GM21619 (cell line): Measurements from ENCODE around the gene OR56A1.
"Not testable (repeated sequence)": the region's sequence is repeated elsewhere in the genome, so short reads cannot be mapped to it uniquely, and the experiment has no call there.

Experiments
- ATAC-seq: cut with Tn5 transposase; IDR thresholded peaks from one replicate; pipeline ENCODE4 v1.9.1; 2021; ENCODE audit not compliant: unreplicated experiment

Gene OR56A1, protein sequence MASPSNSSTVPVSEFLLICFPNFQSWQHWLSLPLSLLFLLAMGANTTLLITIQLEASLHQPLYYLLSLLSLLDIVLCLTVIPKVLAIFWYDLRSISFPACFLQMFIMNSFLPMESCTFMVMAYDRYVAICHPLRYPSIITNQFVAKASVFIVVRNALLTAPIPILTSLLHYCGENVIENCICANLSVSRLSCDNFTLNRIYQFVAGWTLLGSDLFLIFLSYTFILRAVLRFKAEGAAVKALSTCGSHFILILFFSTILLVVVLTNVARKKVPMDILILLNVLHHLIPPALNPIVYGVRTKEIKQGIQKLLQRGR

DNA sequence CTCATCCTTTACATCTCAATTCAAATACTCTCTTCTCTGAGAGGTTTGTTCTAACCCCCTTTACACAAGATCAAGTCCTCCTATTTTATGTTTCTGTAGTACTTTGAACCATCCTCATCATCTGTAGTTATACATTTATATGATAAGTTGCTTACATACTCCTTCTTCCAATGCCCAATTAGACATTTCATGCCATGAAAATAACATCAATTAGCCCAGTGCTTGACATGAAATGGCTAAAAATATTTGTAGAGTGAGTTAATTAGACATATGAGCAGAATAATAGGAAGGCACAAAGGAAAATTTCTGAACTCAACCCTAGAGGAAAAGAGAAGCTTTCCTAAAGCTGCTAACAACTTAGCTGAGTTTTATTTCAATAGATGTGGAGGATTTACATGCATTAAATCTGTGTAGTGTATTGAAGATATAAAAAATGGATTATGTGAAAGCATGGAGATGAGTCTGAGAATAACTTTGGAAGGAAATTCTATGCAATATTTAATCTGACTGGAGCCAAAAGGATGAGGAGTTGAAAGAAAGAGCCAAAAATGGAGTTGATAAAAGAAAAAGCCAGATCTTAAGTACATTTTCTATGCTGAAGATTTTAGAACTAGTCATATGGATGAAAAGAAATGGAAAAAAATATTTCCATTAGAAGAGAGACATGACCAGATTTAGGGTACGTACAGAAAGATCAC lies at the start of gene OR56A1:
Gene OR56A1 (minus strand): TSS at position 51 of the 698 bp plus-strand sequence. CDS start 3,066 bp downstream, outside the sequence.
- no peak for ATAC-seq

DNA sequence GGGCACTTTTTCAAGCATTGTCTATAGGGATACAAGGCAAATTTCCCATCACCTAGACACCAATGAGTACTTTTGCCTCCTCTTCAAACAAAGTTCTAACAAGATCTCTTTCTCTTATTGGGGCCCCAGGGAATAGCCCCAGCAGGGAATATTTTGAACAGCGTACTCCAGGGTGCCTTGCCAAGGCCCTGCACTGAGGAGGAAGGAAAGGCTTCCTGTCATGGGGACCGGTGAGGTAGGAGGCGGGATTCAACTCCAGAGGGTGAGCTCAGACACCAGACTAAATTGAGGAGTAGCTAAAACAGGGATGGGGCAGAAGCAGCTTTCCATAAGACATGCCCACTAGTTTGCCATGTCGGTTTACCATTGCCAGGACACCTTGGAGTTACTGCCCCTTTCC lies 48.9 kb upstream of the OR56A1 start:
- ATAC-seq = no peak

DNA sequence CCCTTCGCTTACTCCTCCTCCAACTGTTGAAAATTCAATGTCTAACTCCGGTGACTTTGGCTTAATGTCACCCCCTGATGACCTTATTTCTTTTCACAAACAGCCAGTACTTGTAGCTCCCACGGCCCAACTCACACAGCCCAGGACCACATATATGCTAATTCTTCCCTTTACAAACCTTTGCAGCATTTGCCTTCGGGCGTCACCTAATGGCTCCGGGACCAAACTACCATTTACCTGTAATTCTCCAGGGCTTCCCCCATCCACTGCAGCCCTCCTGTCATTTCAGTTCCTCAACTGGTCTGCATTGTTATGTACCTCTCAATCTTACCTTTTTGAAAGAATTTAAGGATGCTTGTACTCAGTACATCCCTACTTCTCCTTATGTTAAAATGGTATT lies 47.2 kb upstream of the OR56A1 start:
- ATAC-seq = no peak

DNA sequence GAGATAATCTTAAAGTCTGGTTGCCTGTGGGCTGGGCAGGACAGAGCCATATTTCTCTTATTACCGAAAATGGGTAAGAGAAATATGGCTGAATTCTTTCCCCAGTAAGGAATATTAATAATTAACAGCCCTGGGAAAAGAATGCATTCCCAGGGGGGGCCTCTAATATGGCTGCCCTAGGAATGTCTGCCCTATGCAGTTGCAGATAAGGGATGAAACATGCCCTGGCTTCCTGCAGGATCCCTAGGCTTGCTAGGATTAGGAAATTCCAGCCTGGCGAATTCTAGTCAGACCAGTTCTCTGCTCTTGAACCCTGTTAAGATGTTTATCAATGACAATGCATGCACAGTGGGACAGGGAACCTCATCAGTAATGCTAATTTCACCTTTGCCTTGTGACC lies 45.9 kb upstream of the OR56A1 start:
- ATAC-seq = not testable (repeated sequence)

DNA sequence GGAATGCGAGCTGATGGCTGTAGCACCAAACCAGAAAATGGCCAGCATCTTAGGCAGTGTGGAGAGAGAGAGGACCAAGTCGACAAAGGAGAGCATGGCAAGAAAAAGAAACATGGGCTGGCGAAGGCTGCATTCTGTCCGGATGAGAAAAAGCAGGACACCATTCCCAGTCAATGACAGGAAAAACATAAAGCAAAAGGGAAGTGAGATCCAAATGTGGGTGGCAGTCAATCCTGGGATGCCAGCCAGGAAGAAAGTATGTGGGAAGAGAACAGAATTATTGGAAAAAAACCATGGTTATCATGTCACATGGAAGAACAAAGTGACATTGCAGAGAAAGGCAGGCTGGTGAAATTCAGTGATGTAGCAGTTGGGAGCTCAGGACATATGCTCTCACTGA lies 36.9 kb upstream of the OR56A1 start:
- ATAC-seq = no peak

DNA sequence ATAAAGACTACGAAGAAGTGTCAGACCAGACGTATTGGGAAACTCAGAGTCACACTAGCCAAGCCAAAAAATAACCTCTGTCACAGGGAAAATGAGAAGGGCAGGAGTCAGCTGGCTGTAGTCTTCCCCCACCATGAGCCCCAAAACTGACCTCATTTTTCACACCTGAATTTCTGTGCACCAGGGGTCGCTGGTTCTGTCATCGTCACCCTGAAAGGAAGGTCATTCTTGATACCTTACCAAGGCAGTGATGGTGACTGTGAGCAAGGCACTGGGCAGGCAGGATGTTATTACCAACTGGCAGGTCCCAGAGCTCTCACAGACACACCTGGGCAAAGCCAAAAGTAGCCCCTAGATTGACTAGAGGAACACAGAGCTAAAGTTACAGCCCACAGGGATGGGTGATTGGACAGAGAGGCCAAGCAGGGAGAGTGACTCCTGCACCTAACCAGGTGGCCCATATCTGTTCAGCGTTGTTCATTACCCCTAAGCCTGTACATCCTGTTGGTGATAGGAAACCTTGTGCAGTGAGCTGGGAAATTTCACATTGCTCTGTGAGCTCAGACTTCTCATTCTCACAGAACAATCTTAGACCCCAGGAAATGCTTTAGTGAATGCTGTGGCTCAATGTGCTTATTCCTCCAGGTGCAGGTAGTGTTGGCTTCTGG lies 32.3 kb upstream of the OR56A1 start:
- peak; percentile 46 for ATAC-seq

DNA sequence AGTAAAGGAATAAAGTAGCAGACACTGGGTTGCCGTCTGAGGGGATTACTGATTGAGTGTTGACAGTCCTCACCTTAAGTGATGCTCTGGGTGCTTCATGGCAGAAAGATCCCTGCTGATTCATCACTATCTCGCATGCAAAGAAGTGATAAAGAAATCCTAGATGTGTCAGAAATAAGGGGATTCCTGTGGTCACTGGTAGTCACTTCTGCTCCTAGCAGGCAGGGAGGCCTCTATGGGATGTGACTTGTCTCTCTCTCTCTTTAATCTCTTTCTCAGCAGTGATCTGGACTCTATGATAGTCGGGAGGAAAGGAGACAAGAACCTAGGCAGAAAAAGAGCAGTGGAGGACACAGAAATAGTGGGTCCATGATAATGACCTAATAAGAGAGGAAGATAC lies 30.9 kb upstream of the OR56A1 start:
- ATAC-seq = no peak

DNA sequence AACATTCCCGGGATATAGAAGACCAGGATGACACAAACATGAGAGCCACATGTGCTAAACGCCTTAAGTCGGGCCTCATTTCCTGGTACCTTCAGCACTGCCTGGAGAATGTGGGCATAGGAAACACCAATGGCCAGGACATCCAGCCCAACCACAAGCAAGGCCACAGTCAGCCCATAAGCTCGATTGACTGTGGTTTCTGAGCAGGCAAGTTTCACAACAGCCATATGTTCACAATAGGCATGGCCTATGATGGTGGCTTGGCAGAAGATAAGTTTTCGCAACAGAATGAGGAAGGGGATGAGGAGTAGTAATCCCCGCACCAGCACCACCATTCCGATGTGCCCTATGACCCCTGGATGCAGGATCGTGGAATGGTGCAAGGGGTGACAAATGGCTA lies 26.9 kb upstream of the OR56A1 start:
- ATAC-seq = no peak

DNA sequence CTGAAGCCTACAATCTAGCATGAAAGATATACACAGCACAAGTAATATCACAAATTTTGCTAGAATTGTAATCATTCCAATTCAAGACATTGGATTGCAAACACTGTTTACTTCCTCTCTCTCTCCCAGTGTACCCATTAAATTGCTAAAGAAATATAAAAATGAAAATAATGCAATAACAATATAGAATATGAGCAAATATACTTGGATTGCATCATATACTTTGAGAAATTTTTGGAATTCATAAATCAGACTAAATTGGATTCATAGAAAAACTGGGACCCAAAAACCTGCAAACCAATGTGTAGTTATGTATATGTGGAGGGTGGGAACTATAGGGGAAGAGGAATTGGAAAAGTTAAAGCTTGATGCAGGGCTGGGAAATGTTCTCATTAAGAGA lies 25.0 kb upstream of the OR56A1 start:
- ATAC-seq = no peak

DNA sequence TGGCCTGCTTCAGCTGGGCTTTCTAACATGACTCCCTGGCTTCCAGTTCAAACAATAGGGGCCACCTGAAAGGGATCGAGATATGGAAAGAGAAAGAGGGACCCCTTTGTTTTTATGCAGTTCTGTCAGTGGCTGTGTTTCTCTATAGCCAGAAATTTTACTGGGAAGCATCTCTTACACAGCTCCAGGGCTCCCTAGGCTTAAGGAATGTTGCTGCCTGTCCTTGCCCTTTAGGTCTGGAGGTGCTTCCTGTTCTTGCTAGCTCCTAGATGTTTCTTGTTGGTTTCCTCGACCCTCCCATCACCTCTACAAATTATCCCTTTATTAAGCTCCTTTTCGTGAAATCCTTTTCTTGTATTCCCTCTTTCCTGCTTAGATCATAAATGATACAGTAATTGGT lies 21.8 kb upstream of the OR56A1 start:
- no peak for ATAC-seq

DNA sequence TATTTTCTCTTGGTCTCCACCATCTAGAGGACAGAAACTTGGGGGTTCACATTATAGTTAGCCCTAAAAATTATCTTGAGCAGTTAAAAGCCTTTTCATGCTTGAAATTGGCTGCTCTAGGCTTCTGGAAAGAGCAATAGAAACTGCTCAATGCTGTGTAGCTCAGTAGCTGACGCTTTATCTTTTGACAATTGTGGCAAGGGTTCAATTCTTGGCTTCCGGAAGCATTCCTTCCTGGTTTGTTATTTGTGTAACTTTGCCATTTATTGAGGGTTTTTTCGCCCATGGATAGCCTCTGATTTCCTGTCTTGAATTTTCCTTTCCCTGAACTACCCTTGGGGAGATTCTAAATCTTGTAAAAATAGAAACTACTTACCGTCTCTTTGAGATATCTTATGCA lies 10.3 kb upstream of the OR56A1 start:
- ATAC-seq = no peak

DNA sequence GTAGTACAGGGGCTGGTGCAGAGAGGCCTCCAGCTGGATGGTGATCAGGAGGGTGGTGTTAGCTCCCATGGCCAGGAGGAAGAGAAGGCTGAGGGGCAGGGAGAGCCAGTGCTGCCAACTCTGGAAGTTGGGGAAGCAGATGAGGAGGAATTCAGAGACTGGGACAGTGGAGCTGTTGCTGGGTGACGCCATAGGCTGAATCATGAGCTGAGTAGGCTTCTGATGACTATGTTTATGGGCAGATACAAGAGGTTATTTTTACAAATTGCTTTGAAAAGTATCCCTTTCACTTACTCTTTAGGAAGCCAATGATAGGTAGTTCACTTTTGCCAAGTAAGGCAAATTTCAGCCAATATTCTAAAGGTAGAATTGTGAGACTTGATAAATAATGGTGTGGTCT lies 3.1 kb downstream of the OR56A1 start:
- no peak for ATAC-seq

DNA sequence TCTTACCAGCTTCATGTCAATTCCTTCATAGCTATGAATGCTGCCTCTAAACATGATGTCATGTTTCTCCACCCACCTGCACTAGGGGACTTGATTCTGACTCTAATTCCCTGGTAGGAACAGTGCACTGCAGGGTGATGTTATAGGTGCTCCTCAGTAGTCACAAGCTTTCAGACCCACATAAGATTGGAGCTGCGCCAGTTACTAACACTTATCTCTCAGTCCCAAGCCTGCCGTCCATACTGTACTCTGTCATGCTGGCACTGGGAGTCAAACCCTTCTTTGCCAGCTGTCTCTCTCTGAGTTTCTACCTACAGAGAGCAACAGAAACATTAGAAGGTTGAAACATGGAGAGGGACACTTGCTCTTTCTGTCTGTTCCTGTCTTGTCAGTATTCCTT lies 5.5 kb downstream of the OR56A1 start:
- no peak for ATAC-seq

DNA sequence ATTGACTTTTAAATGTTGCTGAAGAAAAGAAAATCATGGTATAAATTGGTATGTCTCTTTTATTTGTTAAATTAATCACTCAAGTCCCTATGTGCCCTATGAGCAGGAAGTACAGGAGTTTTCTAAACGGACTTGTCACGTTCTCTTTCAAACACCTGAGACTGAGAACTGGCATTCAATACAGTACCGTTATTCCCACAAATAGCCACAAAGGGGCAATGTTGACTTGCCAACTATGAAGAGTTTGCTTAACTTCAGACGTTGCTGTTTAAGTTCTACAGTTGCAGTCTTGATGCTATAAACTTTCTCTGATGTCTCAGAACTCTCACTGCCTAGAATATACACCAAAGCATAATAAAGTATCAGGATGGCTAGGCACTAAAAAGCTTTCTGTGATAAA lies 7.6 kb downstream of the OR56A1 start:
- ATAC-seq = no peak

DNA sequence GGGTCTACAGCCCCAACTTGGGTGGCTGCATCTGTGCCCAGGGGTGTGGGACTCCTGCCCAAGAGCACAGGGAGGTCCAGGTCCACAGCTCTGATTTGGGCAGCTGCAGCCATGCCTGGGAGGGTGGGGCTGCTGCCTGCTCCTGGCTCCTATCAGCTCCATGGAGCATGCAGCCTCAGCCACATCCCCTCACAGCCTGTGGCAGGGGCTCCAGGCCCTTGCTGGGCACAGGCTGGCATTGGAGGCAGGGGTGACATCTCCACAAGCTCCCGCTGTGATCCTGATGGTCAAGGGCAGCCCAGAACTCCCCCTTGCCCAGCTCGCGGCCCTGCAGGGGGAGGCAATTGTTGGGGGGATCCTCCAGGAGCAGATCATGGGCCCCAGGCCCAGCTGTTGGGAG lies 17.5 kb downstream of the OR56A1 start:
- no peak for ATAC-seq

DNA sequence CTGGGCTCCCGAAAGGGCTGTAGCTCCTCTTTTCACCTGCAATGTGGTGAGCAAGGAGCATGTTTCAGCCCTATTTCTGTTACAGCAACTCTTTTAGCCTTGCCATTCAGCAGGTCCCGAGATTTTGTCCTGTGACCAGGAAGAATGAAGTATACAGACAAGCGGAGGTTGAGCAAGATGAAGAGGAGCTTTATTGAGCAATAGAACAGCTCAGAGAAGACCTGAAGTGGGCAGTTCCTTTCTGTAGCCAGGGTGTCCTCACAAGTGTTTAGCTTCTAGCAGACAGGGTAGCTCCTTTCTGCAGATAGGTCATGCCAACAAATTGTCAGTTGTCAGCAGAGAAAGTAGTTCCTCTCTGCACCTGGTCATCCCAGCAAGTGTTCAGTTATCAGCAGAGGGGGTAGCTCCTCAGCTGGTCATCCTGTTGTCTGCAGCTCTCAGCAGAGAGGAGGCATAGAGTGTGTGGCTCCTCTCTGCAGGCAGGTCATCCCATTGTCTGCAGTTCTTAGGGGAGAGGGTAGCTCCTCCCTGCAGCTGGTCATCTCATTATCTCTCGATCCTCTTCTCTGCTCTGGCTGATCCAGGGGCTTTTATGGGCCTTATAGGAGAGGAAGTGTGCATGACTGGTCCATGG lies 18.4 kb downstream of the OR56A1 start:
- ATAC-seq = no peak

DNA sequence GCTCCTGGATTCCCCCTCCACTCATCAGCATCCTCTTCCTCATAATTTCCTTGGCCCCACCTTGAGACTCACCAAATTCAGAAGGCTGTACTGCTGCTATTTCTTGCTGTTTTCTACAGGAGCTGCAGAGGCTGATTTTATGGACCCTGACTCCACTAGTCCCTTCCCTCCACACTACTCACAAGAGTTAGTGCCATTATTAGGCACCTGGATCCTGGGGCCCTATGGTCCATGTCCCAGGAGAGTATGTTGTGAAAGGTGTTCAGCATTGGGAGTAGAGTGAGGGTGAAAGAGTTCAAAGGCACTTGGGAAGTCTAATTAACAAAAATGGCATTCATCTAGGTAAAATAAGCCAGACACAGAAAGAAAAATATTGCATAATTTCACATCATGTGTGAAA lies 23.7 kb downstream of the OR56A1 start, which contains the start of gene OR56A4:
Gene OR56A4 (minus strand): TSS at position 101 of the 400 bp plus-strand sequence. CDS start 3,954 bp downstream, outside the sequence.
- ATAC-seq = no peak

DNA sequence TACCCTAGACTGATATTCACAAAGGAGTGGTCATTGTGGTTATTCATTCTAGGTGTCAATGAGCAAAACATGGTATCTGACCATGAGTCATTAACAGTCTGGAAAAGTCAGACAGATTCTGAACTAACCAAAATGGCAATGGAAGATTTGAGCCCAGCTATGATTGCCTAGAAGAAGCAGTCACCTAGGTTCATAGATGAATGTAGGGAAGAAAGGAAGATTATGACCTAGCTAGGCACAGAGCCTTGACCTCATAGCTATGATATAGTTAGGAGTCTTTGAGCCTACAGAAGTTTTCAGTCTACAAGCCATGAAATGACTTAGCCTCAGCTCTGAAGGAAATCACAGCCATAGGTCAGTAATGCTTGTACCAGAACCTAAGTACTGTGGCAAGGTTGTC lies 24.2 kb downstream of the OR56A1 start:
- no peak for ATAC-seq

DNA sequence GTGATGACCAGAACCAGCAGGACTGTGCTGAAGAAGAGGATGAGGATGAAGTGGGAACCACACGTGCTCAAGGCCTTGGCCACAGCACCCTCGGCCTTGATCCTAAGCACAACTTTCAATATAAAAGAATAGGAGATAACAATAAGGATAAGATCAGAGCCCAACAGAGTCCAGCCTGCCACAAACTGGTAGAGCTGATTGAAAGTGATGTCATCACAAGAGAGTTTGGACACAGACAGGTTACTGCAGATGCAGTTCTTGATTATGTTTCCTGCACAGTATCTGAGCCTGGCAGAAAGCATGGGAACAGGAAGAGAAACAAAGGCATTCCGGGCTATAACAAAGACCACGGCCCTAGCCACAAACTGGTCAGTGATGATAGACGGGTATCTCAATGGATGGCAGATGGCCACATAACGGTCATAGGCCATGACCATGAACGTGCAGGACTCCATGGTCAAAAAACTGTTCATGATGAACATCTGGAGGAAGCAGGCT lies 28.3 kb downstream of the OR56A1 start:
- ATAC-seq = no peak

DNA sequence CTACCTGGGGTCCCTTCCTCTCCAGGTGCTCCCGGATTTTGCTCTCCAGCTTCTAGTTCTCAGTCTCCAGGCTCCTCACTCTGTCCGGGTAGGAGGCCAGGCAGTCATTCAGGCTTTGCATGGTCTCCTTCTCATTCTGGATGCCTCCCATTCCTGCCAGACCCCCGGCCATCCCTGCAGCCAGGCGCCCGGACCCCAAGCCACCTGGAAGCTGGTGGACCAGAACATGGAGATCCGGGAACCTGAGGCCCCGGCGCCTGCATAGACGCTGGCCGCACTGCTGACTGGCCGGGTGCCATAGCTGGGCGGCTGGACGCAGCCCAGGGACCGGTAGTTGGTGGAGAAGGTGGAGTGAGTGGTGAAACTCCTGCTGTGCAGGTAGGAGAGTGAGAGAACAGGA lies 35.8 kb downstream of the OR56A1 start:
- ATAC-seq = no peak

DNA sequence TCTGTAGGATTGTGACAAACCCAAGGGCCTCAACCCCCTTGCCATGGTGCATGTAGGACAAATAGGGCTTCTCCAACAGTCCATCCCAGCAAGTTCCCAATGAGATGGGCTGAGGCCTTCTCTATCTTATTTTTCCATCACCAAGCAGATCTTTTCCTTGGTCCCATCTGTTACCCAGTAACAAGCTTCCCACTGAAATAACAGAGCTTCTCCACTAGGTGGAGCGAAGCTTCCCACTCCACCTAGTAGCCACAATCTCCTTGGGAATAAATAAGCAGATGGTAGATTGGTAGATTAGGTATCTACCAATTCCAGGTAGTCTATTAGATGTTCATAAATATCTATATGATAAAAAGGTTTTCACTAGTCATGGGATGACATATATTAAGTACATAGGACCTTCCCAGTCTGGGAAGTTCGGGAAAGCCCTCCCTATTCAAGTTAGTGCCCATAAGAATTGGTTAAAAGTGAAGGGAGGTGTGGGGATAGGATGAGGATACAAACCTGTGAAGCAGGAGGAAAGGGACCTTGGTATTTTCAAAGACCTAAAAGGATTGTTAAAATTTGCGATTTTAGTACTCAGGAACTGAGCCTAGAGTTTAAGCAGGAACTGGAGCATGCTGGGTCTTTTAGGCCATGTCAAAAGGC lies 37.8 kb downstream of the OR56A1 start:
- peak; percentile 47 for ATAC-seq
